NCI-H2029 treated with DMSO at 0.1 percent for 48 hours (cell line): ENCODE measurements around the gene CLCF1.

Experiments
- DNase-seq: peaks from one replicate; lab custom pipeline; 2025; lab: John Stamatoyannopoulos, UW

The CLCF1 gene

DNA sequence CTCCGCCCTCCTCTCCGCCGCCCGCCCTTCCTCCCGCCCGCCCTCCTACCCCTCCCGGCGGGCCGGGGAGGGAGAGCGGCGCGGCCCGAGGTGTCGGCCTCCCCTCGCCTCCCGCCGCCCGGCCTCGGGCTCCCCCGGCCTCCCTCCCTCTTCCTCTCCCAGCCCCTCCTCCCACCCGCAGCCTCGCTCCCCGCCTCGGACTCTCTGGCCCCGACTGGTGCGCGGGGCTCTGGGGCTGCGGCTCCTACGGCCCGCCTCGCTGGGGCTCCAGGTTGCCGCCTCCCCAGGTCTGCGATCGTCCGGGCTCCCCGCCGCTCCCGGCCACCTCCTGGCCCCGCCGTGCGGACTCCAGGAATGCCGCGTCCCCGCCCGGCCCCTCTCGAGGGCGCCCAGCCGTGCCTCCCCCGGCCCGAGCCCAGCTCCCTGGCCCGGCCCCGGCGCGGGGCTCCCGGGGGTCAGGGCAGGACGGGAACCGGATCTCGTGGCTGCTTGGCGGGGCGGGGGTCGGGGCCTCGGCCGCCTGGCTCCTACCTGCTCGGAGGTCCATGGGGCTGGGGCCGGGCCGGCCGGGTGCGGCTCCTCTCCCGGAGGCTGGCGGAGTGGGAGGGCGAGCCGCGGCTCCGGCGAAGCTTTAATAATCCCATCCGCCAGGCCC, at the start of gene CLCF1:
TSS of gene CLCF1 (minus strand) at position 606 of the 655 bp plus-strand sequence. CDS start at position 547, 59 bp downstream.
- no peak for DNase-seq

DNA sequence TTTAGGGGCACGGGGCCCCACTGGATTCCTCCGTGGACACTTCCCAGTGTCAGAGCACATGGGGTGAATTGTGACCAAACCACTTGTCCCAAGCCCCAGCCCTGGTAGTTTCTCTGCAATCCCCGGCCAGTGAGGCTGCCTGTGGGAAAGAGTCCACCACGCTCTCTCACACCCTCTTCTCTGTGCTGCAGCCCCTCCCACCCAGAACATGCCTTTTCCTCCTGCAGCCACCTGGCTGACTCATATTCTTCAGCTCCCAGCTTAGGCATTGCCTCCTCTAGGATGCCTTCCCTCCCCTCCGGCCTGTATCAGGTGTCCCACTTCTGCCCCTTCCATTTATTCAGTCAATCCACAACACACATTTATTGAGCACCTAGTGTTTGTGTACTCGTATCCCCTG, 49.5 kb upstream of the CLCF1 start:
- no peak for DNase-seq

DNA sequence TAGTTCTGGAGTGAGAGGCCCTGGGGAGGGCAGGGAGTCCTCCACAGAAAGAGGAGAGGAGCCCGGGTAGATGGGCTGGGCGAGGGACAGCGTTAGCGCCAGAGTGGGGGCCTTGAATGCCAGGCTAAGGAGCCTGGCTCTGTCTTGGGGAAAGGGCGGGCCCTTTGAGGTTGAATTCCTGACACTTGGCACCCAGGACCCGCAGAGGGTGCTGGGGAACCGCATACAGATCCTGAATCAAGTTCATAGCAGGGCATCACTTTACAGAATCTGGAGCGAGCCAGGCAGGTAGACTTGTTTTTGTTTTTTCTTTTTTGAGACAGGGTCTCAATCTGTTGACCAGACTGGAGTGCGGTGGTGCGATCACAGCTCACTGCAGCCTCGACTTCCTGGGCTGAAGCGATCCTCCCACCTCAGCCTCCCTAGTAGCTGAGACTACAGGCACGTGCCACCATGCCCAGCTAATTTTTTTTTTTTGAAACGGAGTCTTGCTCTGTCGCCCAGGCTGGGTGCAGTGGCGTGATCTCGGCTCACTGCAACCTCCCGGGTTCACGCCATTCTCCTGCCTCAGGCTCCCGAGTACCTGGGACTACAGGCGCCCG, 48.1 kb upstream of the CLCF1 start:
- no peak for DNase-seq

DNA sequence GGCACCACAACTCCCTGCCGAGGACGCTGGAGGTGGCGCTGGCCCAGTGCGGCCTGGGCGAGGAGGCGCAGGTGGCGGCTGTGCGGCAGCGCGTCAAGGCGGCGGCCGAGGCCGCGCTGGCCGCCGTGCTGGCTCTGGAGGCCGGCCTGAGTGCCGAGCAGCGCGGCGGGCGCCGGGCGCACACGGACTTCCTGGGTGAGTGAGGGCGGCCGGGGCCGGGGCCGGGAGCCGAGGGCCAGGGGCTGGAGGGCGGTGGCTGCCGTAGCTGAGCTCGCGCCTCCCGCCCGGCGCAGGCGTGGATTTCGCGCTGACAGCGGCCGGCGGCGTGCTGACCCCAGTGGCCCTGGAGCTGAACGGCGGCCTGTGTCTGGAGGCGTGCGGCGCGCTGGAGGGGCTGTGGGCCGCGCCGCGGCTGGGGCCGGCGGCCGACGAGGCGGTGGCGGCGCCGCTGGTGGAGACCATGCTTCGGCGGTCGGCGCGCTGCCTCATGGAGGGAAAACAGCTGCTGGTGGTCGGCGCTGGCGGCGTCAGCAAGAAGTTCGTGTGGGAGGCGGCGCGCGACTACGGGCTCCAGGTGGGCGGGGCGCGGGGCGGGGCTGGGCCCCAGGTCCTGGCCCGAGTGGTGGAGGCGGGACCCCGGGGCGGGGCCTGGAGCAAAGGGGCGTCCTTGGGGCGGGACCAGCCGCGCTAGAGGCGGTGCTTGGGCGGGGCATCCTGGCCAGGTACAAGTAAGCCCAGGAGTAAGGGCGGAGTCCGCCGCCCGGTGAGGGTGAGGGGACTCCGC, 47.4 kb upstream of the CLCF1 start:
- DNase-seq: peak; percentile 68

DNA sequence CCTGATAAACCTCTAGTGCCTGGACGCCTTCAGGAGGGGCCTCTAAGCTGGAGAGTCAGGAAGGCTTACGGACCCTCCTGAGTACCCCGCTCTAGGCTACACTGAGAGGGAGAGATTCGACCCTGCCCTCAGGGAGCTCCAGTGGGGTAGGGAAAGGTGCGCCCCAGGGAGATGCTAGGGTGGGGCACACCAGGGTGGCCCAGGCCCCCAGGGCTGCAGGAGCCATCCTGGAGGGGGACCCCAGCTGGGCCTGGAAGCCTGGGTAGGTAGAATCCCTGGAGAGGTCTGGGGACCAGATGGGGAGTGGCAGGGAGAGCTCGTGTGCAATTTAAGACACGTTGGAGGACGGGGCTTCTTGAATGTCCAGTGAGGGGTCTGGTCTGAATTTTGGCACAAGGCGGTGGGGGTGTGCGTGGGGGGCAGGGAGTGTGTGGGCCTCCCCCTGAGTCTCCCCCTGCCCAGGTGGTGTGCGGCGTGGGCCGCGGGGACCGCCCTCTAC, 46.8 kb upstream of the CLCF1 start:
- no peak for DNase-seq

DNA sequence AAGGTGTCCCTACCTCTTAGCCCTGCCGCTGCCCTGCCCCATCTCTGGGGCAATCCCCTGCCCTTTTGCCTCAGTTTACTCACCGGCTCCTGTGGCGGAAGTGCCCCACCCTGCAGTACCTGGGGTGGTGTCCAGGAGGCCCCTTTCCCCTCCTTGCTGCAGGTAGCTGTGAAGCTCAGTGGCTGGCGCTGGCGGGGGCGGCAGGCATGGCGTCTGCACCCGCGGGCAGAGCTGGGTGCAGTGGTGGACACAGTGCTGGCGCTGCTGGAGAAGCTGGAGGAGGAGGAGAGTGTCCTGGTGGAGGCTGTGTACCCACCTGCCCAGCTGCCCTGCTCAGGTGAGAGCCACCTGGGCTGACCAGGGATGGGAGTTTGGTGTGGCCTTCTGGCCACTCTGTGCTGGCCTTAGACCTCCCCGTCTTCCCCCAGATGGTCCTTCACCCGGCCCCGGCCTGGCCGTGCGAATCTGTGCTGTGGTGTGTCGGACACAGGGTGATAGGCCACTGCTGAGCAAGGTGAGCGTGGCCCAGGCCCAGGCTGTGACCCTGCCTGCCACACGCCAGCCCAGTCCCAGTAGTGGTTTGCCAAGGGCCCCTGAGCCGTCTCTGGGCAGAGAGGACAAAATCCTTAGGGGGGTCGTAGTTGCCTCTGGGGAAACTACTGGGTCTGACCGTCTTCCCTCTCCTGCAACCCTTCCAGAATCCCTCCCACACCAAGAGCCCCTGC, 46.1 kb upstream of the CLCF1 start:
- no peak for DNase-seq

DNA sequence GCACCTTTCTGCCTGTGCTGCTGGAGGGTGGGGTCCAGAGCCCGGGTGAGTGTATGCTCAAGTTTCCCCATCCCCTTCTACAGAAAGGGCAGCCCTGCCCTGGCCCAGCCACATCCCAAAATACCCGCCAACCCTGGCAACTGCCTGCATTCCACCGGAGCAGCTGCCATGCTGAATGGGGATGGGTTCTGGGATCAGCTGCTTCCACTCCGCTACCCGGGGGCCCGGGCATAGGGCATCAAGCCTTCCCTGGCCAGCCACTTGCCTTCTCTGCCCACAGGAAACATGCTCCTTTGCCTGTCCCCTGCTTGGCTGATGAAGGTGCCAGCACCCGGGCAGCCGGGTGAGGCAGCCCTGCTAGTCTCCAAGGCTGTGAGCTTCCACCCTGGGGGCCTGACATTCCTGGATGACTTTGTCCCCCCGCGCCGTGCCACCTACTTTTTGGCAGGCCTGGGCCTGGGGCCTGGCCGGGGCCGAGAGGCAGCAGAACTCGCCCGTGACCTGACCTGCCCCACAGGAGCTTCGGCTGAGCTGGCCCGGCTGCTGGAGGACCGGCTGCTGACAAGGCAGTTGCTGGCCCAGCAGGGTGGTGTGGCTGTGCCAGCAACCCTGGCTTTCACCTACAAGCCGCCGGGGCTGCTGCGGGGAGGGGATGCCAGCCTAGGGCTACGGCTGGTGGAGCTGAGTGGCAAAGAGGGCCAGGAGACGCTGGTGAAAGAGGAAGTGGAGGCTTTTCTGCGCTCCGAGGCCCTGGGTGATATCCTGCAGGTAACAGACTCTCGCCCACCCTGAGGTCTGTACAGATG, 45.3 kb upstream of the CLCF1 start:
- no peak for DNase-seq

DNA sequence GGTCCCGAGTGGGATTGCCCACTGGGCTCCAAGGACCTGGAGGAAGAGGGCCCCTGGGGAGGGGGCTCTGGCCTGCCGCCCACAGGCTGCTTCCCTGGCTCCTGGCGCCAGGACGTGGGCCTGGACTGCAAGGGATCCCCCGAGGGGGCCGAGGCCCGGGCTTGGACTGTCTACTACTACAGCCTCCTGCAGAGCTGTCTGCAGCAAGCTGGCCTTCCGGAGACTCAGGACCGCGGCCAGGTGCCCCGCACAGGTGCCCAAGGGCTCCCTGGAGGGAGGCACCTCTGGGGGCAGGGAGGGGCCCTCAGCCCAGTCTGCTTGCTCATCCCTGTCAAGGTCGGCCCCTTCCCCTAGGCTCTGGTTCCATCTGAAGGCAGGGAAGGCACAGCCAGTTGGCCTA, 44.0 kb upstream of the CLCF1 start:
- DNase-seq: no peak

DNA sequence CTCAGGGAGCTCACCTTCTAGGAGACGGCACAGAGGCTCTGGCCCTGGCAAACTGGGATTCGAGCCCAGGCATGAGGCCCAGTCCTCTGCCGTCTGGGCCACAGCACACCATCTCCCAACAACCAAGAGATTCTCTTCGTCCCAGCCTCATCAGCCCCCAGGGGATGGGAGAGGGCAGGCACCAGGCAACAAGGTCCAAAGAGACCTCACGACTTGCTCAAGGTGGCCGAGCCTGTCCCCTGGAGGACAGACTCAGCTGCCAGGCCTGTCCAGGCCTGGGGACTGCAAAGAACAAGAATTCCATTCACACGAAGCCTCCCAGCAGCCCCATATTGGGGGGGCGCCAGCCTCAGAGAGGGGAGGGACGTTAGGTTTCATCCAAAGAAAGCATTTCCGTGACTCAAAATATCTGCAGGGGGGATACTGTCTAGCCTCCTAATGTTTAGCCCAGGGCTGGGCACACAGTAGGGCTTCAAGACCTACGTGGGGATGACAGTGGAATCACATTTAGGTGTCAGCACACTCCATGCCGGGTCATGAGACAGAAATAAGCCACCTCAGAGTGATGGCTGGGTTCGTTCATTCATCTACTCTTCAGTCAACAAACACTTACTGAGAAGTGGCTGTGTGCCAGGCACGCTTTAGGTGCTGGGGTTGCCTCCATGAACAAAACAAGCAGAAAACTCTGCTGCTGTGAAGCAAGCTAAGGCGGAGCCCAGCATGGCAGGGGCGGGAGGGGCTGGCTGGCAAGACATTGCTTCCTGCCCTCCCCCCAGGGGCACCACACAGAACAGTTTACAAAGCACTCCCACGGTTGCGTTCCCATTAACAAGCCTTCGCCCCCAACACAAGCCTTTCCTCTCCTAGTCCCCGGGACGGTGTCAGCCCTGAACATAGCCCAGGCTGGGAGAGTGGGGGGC, 43.3 kb upstream of the CLCF1 start:
- DNase-seq: peak; percentile 57

DNA sequence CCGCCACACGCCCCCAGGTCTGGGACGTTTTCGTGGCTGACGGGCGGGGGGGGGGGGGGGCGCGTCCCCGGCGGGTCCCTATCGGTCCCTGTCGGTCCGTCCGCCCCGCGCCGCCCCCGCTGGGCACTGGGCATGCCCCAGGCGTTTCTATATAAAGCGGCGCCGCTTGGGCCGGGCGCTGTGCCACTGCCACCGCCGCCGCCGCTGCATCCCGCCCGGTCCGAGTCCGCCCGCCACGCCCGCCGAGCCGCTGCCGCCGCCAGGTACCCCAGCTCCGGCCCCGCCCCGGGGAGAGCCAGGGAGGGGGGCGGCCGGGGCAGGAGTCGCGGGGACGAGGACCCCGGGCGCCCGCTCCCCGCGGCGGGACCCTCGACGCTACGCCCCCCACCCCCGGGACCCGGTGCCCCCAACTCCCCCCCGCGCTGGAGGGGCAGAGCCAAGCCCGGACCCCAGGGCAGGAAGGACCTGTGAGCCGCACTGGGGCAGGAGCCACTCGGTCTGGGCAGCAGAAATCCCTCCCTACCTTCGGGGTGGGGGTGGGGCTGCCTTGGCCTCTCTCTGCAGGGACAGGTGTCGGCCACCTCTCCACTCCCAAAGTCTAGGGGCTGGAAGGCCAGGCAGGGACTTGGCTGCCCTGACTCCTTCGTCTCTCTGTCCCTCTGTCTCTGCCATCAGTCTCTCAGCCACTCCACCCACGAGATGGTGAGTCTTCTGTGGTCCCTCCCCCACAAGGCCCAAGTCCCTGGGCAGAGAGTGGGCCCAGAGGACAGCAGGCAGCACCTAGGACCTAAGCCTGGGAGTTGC, 42.3 kb upstream of the CLCF1 start, which contains the start of gene CARNS1:
TSS of gene CARNS1 (plus strand) at position 178 of the 804 bp plus-strand sequence. CDS start at position 700, 522 bp downstream.
- DNase-seq: no peak

DNA sequence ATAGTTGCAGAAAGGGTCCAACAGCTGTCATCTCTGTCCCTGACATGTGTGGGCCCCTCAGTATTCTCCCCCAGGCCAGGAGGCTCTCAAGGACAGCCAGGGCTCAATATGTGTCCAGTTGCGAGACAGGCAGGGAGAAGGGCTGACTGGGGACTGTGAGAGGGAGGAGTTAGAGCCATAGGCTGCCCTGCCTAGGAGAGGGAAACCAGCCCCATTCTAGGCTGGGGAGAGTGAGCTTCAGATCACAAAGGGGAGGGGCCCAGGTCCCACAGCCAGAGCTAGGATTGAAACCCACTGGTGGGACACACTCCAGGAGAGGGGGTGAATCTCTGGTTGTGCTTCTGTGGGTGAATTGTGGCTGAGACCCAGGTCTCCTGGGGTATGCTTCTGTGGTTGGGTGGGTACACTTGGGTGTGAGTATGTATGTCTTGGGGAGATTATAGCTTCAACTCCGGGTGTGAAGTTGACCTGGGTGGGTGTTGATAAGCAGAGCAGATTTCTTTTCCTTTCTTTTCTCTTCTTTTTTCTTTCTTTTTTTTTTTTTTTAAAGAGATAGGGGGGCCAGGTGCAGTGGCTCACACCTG, 40.0 kb upstream of the CLCF1 start:
- DNase-seq: no peak

DNA sequence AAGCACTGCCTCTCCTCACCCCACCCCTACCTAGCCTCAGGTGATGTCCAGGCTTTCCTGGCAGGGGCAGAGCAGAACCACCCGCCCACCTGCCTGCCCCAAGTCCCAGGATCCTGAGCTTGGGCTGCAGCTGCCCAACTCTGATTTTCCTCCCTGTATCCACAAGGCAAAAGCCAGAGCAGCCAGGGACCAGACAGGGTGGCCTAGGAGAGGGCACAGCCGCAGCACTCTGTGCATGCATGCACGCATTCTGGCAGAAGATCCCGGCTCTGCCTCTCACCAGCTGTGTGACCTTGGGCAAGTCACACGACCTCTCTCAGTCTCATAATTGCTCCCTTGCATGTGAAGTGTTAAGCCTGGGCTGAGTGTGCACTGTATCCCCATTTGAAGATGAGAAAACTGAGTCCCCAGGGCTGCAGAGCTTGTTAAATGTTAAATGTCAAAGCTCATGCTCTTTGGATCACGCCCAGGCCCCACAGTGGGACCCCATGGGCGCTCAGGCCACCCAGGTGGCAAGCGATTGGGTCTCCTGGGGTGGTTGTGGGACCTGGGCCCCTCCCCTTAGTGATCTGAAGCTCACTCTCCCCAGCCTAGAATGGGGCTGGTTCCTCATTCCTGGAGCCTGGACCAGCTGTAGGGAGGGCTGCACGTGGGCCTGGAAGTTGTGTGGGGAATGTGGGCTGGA, 39.2 kb upstream of the CLCF1 start:
- DNase-seq: no peak

DNA sequence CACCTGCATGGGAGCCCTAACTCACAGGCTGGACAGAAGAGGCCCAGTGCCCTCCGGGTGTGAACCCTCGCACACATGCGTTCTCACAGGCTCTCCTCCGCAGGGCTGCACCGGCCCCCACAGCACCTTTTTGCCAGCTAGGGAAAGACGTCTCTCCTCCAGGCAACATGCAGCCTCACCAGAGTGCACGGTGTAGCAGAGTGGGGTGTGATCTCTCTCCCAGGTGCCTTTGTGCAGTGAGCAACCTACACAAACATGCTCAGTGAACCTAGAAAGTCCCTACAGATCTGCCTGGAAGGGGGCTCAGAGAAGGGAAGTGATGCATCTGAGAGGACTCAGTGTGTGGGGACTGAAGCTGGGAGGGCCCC, 38.4 kb upstream of the CLCF1 start:
- no peak for DNase-seq

DNA sequence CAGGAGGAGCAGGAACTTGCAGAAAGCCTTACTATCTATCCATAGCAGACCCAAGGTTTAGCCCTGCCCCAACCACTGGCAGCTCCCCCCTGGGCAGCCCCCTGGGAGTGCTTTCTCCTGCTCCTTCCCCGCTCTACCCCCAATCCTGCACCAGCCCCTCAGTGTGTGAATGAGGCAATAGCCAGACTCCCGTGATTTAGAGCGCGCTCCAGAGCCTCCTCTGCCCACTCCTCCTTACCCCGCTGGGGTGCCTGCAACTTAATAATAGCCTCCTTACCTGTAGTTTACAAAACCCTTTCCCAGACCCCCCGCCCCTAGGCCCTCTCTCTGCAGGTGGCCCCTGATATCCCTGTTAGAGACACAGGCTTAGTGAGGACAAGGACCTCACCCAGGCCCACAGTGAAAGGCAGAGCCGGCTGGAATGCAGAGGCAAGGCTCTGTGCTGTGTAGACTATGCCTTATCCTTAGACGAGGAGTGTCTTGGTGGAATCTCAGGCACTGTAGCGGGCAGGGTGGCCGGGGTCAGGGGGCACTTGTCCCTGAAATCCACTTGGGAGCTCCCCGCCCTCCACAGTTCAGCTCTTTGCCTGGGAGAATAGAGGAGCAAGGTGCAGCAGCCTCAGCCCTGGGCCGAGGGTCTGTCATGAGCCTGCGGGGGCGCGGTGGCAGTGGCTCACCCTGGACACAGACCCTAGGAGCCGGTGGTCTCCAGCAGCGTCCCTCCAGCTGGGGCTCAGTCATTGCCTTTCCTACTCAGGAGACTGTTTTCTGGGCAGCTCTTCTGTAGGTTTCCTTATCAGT, 37.8 kb upstream of the CLCF1 start:
- no peak for DNase-seq

DNA sequence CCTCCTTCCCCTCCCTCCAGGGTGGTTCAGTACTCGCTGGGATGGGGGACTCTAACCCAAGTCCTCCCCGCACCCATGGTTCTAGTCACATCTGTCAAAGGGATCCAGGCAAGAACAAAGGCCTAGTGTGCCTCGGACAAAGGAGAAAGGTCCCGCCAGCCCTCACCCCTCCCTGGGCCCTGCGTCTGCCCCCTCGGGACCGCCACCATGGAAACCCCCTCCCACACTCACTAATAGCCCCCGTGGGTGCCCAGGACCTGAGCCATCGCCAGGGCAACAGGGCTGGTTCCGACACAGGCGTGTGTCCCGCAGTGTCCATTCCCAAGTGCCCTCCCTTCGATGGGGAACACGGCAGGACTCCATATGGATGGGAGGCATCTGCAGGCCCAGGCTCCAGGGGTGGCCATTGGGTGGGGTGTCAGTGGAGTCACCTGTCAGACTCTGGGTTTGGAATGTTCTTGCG, 37.0 kb upstream of the CLCF1 start:
- DNase-seq: no peak

DNA sequence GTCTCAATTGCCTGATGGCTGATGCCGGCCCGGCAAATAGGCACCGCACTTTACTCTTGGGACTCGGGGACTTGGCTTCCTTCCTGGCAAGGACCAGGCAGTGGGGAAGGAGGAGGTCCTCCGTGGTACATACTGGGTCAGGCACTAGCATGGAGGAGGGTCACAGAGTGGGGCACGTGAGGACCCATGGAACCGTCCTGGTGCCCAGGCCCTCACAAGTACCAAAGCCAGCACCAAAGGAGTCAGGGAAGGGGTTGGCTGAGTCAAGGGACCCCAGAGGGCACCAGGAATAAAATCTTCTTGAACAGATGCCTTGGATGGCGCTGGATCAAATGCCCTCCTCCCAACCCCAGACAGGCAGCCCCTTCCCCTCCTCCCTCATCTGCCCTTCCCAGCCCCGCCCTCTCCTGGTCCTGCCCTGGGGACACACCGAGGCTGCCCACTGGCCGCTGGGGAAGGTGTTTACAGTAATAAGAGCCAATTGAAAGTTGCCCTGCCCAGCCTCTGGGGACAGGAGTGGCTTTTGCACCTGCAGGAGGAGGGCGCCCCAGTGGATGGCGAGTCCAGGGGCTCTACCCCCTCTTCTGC, 36.5 kb upstream of the CLCF1 start:
- DNase-seq: no peak

DNA sequence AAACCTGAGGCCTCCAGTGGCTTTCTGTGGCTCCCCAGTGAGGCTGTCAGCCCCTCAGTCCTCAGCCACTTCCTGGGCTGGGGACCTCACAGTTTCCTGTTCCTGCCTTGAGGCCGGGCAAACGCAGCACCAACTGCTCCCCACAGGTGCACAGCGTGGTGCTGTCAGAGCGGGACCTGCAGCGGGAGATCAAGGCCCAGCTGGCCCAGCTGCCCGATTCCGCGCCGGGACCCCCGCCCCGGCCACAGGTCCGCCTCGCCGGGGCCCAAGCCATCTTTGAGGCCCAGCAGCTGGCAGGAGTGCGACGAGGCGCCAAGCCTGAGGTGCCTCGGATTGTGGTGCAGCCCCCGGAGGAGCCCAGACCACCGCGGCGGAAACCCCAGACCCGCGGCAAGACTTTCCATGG, 35.9 kb upstream of the CLCF1 start:
- no peak for DNase-seq
